ENCODE results near the gene AVPI1. TPM values are rescaled to one million over a fixed set of nuclear protein-coding genes. Genes with fewer than 3 reads are reported as not detected.

AVPI1 gene
- total RNA-seq, 1 donor from 2014 or later, result 2.6 TPM

- peaks cover 4% of the 10 kb centered on the region for H3F3A ChIP-seq (ENCODE audit: low read depth)
- H2AFZ ChIP-seq (replicated peaks), result no peak overlapping the region
- no peak overlapping the region for H3K27ac Mint-ChIP-seq
- H3K4me1 ChIP-seq, result no peaks in the 10 kb centered on the region
- H3K4me3 Mint-ChIP-seq, result no peak overlapping the region
- H3K9me3 ChIP-seq (ENCODE audit: low read depth), result no peaks in the 10 kb centered on the region
- H3K27me3 Mint-ChIP-seq (ENCODE audit: insufficient read depth, low read depth), result peaks cover 7% of the 10 kb centered on the region
- no peaks in the 10 kb centered on the region for H3K27me3 ChIP-seq
- DNase-seq (ENCODE audit: low spot score), result no peak
- H3K36me3 ChIP-seq, result no peaks in the 10 kb centered on the region
- no peaks in the 10 kb centered on the region for H3K79me2 ChIP-seq (ENCODE audit: low read depth)
- no peak overlapping the region for H3K27ac ChIP-seq
- H3K4me3 ChIP-seq, result no peak overlapping the region
- H4K20me1 ChIP-seq (ENCODE audit: low read depth), result no peaks in the 10 kb centered on the region
- H3K9me3 Mint-ChIP-seq, result no peaks in the 10 kb centered on the region
- H3K4me2 ChIP-seq, result no peak overlapping the region
- H3K9ac ChIP-seq, result no peak overlapping the region
- peaks cover 11% of the 10 kb centered on the region for H3K4me1 Mint-ChIP-seq
- TF ChIP-seq CTCF (IDR thresholded peaks at IDR 0.05) (no peak), EZH2 (IDR thresholded peaks at IDR 0.05) (no peak), EZH2phosphoT487 (IDR thresholded peaks at IDR 0.05) (no peak)
- no peaks in the 10 kb centered on the region for H3K36me3 Mint-ChIP-seq
Observed at GRCh38 chr10:97707134-97707861, 20.3 kb upstream of the AVPI1 start.

- Histone ChIP-seq H3K36me3 (no peaks in the 10 kb centered on the region), H2AFZ (replicated peaks) (no peak overlapping the region), H3K4me3 (no peak overlapping the region), H3K4me1 (no peaks in the 10 kb centered on the region), H3K27me3 (no peaks in the 10 kb centered on the region), H4K20me1 (ENCODE audit: low read depth) (no peaks in the 10 kb centered on the region), H3K4me2 (no peak overlapping the region), H3K9ac (no peak overlapping the region), H3F3A (ENCODE audit: low read depth) (no peaks in the 10 kb centered on the region), H3K27ac (no peak overlapping the region), H3K9me3 (ENCODE audit: low read depth) (no peaks in the 10 kb centered on the region), H3K79me2 (ENCODE audit: low read depth) (no peaks in the 10 kb centered on the region)
- no peaks in the 10 kb centered on the region for H3K36me3 Mint-ChIP-seq
- peaks cover 6% of the 10 kb centered on the region for H3K27me3 Mint-ChIP-seq (ENCODE audit: insufficient read depth, low read depth)
- no peak overlapping the region for H3K4me3 Mint-ChIP-seq
- TF ChIP-seq EZH2phosphoT487 (IDR thresholded peaks at IDR 0.05) (no peak), EZH2 (IDR thresholded peaks at IDR 0.05) (no peak), CTCF (IDR thresholded peaks at IDR 0.05) (no peak)
- no peak overlapping the region for H3K27ac Mint-ChIP-seq
- peaks cover 7% of the 10 kb centered on the region for H3K4me1 Mint-ChIP-seq
- H3K9me3 Mint-ChIP-seq, result no peaks in the 10 kb centered on the region
- DNase-seq (ENCODE audit: low spot score), result no peak
Observed at GRCh38 chr10:97705006-97705670, 18.1 kb upstream of the AVPI1 start.

GRCh38 chr10:97704341-97704740 lies 17.3 kb upstream of the AVPI1 start:
- TF ChIP-seq EZH2 (IDR thresholded peaks at IDR 0.05) (no peak), EZH2phosphoT487 (IDR thresholded peaks at IDR 0.05) (no peak), CTCF (IDR thresholded peaks at IDR 0.05) (no peak)
- Histone ChIP-seq H3K9ac (no peak overlapping the region), H3K36me3 (no peaks in the 10 kb centered on the region), H3K9me3 (ENCODE audit: low read depth) (no peaks in the 10 kb centered on the region), H3K4me1 (no peaks in the 10 kb centered on the region), H2AFZ (replicated peaks) (no peak overlapping the region), H3K27ac (no peak overlapping the region), H3K27me3 (no peaks in the 10 kb centered on the region), H3K4me3 (no peak overlapping the region), H3F3A (ENCODE audit: low read depth) (no peaks in the 10 kb centered on the region), H3K79me2 (ENCODE audit: low read depth) (no peaks in the 10 kb centered on the region), H4K20me1 (ENCODE audit: low read depth) (no peaks in the 10 kb centered on the region), H3K4me2 (no peak overlapping the region)
- Mint-ChIP-seq H3K9me3 (no peaks in the 10 kb centered on the region), H3K4me1 (peaks cover 2% of the 10 kb centered on the region), H3K36me3 (no peaks in the 10 kb centered on the region), H3K27ac (no peak overlapping the region), H3K27me3 (ENCODE audit: insufficient read depth, low read depth) (peaks cover 5% of the 10 kb centered on the region), H3K4me3 (no peak overlapping the region)
- no peak for DNase-seq (ENCODE audit: low spot score)
